GF-D8 (cell line): ENCODE measurements around the gene CATSPER3.

ENCODE experiments used
- DNase-seq: peaks from one replicate; lab custom pipeline; 2025; lab: John Stamatoyannopoulos, UW

Gene CATSPER3

GRCh38 chr5:135041145-135041587, 73.5 kb downstream of the CATSPER3 start:
- DNase-seq: no peak

- no peak for DNase-seq
Observed at GRCh38 chr5:135041726-135042125, 74.0 kb downstream of the CATSPER3 start.

- no peak for DNase-seq
Observed at GRCh38 chr5:135042595-135042994, 74.9 kb downstream of the CATSPER3 start.

- no peak for DNase-seq
Observed at GRCh38 chr5:135045488-135045887, 77.8 kb downstream of the CATSPER3 start.

GRCh38 chr5:135046661-135047346, 79.1 kb downstream of the CATSPER3 start:
- DNase-seq: no peak

- DNase-seq: no peak
Observed at GRCh38 chr5:135047347-135047695, 79.6 kb downstream of the CATSPER3 start.

- no peak for DNase-seq
Observed at GRCh38 chr5:135048286-135048685, 80.6 kb downstream of the CATSPER3 start.

GRCh38 chr5:135048930-135049329, 81.2 kb downstream of the CATSPER3 start:
- no peak for DNase-seq

GRCh38 chr5:135050244-135050767, 82.6 kb downstream of the CATSPER3 start:
- no peak for DNase-seq

GRCh38 chr5:135051399-135051798, 83.7 kb downstream of the CATSPER3 start:
- no peak for DNase-seq

- no peak for DNase-seq
Observed at GRCh38 chr5:135051872-135052271, 84.2 kb downstream of the CATSPER3 start.

GRCh38 chr5:135052511-135053145, 84.9 kb downstream of the CATSPER3 start:
- DNase-seq: no peak

GRCh38 chr5:135053278-135053677, 85.6 kb downstream of the CATSPER3 start:
- no peak for DNase-seq

- no peak for DNase-seq
Observed at GRCh38 chr5:135053989-135054388, 86.3 kb downstream of the CATSPER3 start.

- DNase-seq: no peak
Observed at GRCh38 chr5:135054546-135054945, 86.8 kb downstream of the CATSPER3 start.

GRCh38 chr5:135055396-135055795, 87.7 kb downstream of the CATSPER3 start:
- DNase-seq: no peak

- DNase-seq: no peak
Observed at GRCh38 chr5:135056316-135057030, 88.8 kb downstream of the CATSPER3 start.

GRCh38 chr5:135057233-135057632, 89.5 kb downstream of the CATSPER3 start:
- DNase-seq: no peak

- DNase-seq: no peak
Observed at GRCh38 chr5:135058331-135058732, 90.6 kb downstream of the CATSPER3 start.

GRCh38 chr5:135059000-135059923, 91.6 kb downstream of the CATSPER3 start:
- no peak for DNase-seq

GRCh38 chr5:135060021-135060420, 92.3 kb downstream of the CATSPER3 start:
- DNase-seq: no peak

- no peak for DNase-seq
Observed at GRCh38 chr5:135061001-135061400, 93.3 kb downstream of the CATSPER3 start.
